NCI-H524 treated with DMSO at 0.1 percent for 48 hours (cell line): Measurements from ENCODE around the gene XYLT2.
"Not testable (repeated sequence)": the region's sequence is repeated elsewhere in the genome, so short reads cannot be mapped to it uniquely, and the experiment has no call there.

Source experiments
- DNase-seq: peaks from one replicate; lab custom pipeline; 2025; lab: John Stamatoyannopoulos, UW

The XYLT2 gene

DNA sequence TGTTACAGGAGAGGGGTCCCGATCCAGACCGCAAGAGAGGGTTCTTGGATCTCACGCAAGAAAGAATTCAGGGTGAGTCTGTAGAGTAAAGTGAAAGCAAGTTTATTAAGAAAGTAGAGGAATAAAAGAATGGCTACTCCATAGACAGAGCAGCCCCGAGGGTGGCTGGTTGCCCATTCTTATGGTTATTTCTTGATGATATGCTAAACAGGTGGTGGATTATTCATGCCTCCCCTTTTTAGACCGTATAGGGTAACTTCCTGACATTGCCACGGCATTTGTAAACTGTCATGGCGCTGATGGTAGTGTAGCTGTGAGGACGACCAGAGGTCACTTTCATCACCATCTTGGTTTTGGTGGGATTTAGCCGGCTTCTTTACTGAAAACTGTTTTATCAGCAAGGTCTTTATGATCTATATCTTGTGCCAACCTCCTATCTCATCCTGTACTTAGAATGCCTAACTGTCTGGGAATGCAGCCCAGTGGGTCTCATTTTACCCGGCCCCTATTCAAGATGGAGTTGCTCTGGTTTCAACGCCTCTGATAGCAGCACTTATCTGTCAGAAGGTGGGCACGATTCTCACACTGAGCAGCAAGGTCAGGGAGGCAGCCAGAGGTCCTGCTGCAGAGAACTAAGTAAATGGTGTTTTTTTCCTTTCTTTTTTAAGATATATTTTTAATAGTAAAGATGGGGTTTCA, 26.5 kb upstream of the XYLT2 start:
- no peak for DNase-seq

DNA sequence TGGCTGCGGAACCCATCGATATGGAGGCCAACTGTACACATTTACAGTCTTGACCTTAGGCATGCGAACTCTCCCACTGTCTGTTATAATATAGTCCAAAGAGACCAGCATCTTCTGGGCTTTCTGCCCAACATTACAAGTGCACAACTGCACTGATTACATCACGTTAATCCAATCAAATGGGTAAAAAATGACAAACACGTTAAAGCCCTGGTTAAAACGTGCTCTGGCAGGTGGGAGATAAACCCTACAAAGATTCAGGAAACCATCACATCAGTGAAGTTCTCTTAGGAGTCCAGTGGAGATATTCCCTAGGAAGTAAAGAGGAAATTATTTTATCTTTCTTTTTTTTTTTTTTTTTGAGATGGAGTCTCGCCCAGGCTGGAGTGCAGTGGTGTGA, 23.7 kb upstream of the XYLT2 start:
- no peak for DNase-seq

GRCh38 chr17:50323060-50323459, 22.9 kb upstream of the XYLT2 start:
- DNase-seq: no peak

- no peak for DNase-seq
Observed at GRCh38 chr17:50325906-50326305, 20.0 kb upstream of the XYLT2 start.

- no peak for DNase-seq
Observed at GRCh38 chr17:50326831-50327364, 19.0 kb upstream of the XYLT2 start.

GRCh38 chr17:50328363-50329325, 17.3 kb upstream of the XYLT2 start:
- DNase-seq: no peak

DNA sequence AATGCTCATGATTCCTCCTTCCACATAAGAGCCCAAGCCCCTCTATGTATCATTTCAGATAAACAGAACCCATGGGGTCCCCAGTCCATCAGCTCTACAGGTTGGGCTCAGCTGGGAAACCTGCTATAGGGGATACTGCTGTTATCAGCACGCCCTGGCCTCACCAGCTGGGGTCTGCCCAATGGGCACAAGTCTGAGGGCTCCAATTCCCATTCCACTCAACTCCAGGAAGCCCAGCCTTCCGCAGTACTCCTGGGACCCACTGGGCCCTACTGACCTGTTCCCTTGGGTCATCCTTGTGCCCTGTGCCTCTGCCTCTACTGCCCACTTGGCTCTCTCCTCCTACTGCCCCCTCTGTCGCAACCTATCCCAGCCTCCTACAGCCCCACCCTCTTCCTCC, 16.2 kb upstream of the XYLT2 start:
- DNase-seq: no peak

GRCh38 chr17:50330151-50330775, 15.7 kb upstream of the XYLT2 start:
- peak; percentile 30 for DNase-seq

GRCh38 chr17:50331085-50331791, 14.7 kb upstream of the XYLT2 start:
- DNase-seq: no peak

DNA sequence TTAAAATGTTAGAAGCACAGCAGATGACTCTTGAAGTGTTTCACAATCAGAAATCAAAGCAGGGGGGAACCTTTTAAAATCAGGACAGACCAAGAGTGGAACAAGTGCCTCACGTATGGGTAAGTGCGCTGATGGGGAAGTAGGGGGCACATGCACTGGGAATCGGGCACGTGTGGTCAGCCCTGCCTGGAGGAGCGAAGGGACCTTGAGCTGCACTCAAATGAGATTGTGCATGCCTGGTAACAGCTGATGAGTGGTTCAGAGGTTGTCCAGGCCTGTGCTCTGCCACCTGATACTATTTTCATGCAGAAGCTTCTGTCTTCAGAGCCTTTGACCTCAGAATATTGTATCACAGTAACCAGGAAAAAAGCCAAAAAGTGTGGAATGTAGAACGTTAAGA, 13.7 kb upstream of the XYLT2 start:
- no peak for DNase-seq

DNA sequence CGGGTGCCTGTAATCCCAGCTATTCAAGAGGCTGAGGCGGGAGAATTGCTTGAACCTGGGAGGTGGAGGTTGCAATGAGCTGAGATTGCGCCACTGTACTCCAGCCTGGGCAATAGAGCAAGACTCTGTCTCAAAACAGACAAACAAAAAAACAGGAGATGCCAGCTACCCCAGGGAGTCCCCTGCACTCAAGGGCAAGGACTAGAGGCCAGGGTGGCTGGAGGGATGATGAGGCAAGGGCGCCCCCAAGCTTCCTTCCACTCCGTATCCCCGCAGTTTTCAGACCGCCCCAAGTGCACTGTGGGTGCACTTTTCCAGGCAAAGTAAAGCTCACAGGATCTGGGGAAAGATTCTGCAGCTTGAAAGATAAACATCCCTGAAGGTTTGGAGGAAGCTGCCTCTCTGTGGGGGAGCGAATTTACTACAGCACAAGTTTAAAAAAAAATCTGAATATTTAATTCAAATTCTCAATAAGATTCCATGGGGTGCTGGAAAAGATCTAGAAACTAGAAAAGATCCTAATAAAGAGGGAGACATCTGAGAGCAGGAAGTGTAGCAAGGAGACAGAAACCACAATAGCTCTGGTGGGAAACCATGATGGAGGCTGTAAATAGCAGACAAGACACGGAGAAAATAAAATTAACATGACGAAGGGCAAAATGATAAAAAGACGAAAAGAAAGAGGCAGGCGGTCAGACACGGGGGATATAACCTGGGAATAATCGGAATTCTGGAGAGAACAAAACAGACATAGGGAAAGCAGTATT, 12.5 kb upstream of the XYLT2 start:
- DNase-seq: not testable (repeated sequence)

GRCh38 chr17:50337956-50338355, 8.0 kb upstream of the XYLT2 start:
- no peak for DNase-seq

GRCh38 chr17:50338645-50339044, 7.3 kb upstream of the XYLT2 start:
- DNase-seq: no peak

GRCh38 chr17:50339381-50339780, 6.5 kb upstream of the XYLT2 start:
- no peak for DNase-seq

DNA sequence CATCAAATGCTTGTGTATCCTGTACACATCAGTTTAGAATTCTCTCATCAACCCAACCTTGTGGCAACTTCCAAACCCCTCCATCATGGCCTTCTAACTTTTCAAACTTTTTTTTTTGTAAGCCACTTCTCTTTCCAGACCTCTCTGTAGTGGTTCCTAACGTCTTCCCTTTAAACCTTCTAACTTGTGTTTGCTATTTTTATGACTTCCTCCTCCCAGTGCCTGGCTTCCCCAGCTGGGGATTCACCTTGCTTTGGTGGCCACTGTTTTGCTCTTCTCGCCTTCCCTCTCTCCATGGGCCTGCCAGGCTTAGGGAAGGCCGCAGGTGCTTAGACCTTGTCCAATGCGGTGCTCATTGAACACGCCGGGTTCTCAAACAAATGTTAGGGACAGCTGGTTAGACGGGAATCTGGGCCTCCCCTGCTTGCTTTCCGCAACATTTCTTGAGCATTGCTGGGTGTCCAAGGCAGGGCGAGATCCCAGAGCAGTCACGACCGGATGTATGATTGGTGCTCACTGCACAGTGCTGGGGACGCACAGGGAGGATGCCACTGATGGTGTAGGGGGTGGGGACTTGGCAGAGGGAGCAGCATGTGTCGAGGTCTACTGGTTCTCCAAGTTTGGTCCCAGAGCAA, 1.1 kb upstream of the XYLT2 start:
- DNase-seq: no peak

DNA sequence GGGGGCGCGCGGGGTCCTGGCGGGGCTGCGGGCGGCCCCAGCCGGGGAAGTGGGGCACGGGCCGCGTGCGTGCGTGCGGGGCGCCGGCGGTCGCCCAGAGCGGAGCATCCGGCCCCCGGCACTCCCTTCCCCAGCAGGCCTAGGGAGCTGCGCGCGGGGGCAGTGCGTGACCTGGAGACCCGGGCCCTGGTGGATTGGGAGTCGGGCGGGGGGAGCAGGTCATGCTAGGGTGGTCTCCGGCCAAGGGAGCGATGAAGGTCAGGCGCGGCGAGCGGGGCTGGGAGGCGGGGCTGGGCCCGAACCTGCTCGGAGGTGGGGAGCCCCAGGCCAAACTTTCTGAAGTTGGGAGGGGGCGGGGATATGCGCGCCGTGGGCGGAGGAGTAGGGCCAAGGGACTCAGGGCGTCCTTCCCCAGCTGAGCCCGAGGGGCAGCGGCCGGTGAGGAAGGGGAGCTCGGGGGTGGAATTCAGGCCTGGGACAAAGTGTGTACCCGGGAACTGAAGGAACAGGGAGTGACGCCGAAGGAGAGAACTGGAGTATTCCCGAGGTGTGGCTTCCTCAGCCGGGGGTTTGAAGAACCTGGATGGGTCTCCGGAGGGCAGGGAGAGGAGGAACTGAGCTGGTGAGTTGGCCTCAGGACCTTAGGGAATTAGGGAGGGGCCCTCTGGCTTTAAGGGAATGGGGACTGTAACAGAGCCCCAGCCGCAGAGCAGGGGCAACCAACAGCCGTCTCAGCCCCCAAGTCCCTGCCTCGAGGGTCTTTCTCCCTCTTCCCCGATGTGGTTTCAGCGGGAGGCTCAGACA, 589 bp downstream of the XYLT2 start:
- DNase-seq: no peak

GRCh38 chr17:50347117-50347893, 1.4 kb downstream of the XYLT2 start:
- no peak for DNase-seq

GRCh38 chr17:50347894-50348291, 2.0 kb downstream of the XYLT2 start:
- no peak for DNase-seq
